ENCODE data around the gene SHROOM3.

SHROOM3 gene

GRCh38 chr4:76716658-76717057, 281.6 kb downstream of the SHROOM3 start:
- H3K4me2 ChIP-seq (ENCODE audit: low read depth, low read length, poor library complexity, severe bottlenecking): no peak overlapping the region
- TF ChIP-seq CTCF (IDR thresholded peaks at IDR 0.05; ENCODE audit: insufficient read depth, low read length, poor library complexity, severe bottlenecking) (no peak), EZH2phosphoT487 (conservative IDR thresholded peaks at IDR 0.05; ENCODE audit: low read length) (no peak)
- no peaks in the 10 kb centered on the region for H3K27me3 ChIP-seq (ENCODE audit: low read length)
- no peaks in the 10 kb centered on the region for H4K20me1 ChIP-seq (ENCODE audit: low read depth, low read length)
- H3K9ac ChIP-seq (ENCODE audit: low read length): no peak overlapping the region
- no peaks in the 10 kb centered on the region for H3K79me2 ChIP-seq (ENCODE audit: insufficient read depth, low read length)
- H3K9me2 ChIP-seq (replicated peaks; ENCODE audit: insufficient read depth, low read length): no peaks in the 10 kb centered on the region
- no peaks in the 10 kb centered on the region for H3K9me3 ChIP-seq (ENCODE audit: insufficient read depth, low read length)
- no peak overlapping the region for H3K27ac ChIP-seq (ENCODE audit: low read depth, low read length)
- no peaks in the 10 kb centered on the region for H3F3A ChIP-seq (ENCODE audit: insufficient read depth)
- H3K4me3 ChIP-seq (ENCODE audit: insufficient read depth, low read length, poor library complexity, severe bottlenecking): no peak overlapping the region
- no peak overlapping the region for H2AFZ ChIP-seq (ENCODE audit: low read depth, low read length, severe bottlenecking)
- no peaks in the 10 kb centered on the region for H3K36me3 ChIP-seq (ENCODE audit: low read length)

GRCh38 chr4:76717431-76717830, 282.4 kb downstream of the SHROOM3 start:
- Histone ChIP-seq H3K36me3 (ENCODE audit: low read length) (no peaks in the 10 kb centered on the region), H3F3A (ENCODE audit: insufficient read depth) (no peaks in the 10 kb centered on the region), H4K20me1 (ENCODE audit: low read depth, low read length) (no peaks in the 10 kb centered on the region), H3K27me3 (ENCODE audit: low read length) (no peaks in the 10 kb centered on the region), H3K79me2 (ENCODE audit: insufficient read depth, low read length) (no peaks in the 10 kb centered on the region), H3K4me2 (ENCODE audit: low read depth, low read length, poor library complexity, severe bottlenecking) (no peak overlapping the region), H3K9ac (ENCODE audit: low read length) (no peak overlapping the region), H3K27ac (ENCODE audit: low read depth, low read length) (no peak overlapping the region), H3K9me2 (replicated peaks; ENCODE audit: insufficient read depth, low read length) (no peaks in the 10 kb centered on the region), H2AFZ (ENCODE audit: low read depth, low read length, severe bottlenecking) (no peak overlapping the region), H3K9me3 (ENCODE audit: insufficient read depth, low read length) (no peaks in the 10 kb centered on the region), H3K4me3 (ENCODE audit: insufficient read depth, low read length, poor library complexity, severe bottlenecking) (no peak overlapping the region)
- no peak for TF ChIP-seq CTCF (IDR thresholded peaks at IDR 0.05; ENCODE audit: insufficient read depth, low read length, poor library complexity, severe bottlenecking)
- no peak for TF ChIP-seq EZH2phosphoT487 (conservative IDR thresholded peaks at IDR 0.05; ENCODE audit: low read length)

GRCh38 chr4:76718021-76718420, 283.0 kb downstream of the SHROOM3 start:
- Histone ChIP-seq H4K20me1 (ENCODE audit: low read depth, low read length) (no peaks in the 10 kb centered on the region), H2AFZ (ENCODE audit: low read depth, low read length, severe bottlenecking) (no peak overlapping the region), H3K27me3 (ENCODE audit: low read length) (no peaks in the 10 kb centered on the region), H3K9ac (ENCODE audit: low read length) (no peak overlapping the region), H3K4me2 (ENCODE audit: low read depth, low read length, poor library complexity, severe bottlenecking) (no peak overlapping the region), H3K9me2 (replicated peaks; ENCODE audit: insufficient read depth, low read length) (no peaks in the 10 kb centered on the region), H3K79me2 (ENCODE audit: insufficient read depth, low read length) (no peaks in the 10 kb centered on the region), H3K9me3 (ENCODE audit: insufficient read depth, low read length) (no peaks in the 10 kb centered on the region), H3F3A (ENCODE audit: insufficient read depth) (no peaks in the 10 kb centered on the region), H3K27ac (ENCODE audit: low read depth, low read length) (no peak overlapping the region), H3K36me3 (ENCODE audit: low read length) (no peaks in the 10 kb centered on the region), H3K4me3 (ENCODE audit: insufficient read depth, low read length, poor library complexity, severe bottlenecking) (no peak overlapping the region)
- no peak for TF ChIP-seq CTCF (IDR thresholded peaks at IDR 0.05; ENCODE audit: insufficient read depth, low read length, poor library complexity, severe bottlenecking)
- TF ChIP-seq EZH2phosphoT487 (conservative IDR thresholded peaks at IDR 0.05; ENCODE audit: low read length): no peak
